SKM-1 treated with dmso at 0.1 percent for 144 hours (cell line): Measurements from ENCODE around the gene SPANXN1.
"Not testable (repeated sequence)": the region's sequence is repeated elsewhere in the genome, so short reads cannot be mapped to it uniquely, and the experiment has no call there.

Experiments used
- DNase-seq: peaks from one replicate; lab custom pipeline; 2025; ENCODE audit not compliant: unreplicated experiment; lab: John Stamatoyannopoulos, UW

Gene SPANXN1

GRCh38 chrX:145247203-145247602 is at the start of gene SPANXN1:
Gene SPANXN1, plus strand, starts transcription at chrX:145247503. Its CDS starts 84 bp downstream, at chrX:145247587.
- DNase-seq: not testable (repeated sequence)

- no peak for DNase-seq
Observed at GRCh38 chrX:145199078-145199477, 48.2 kb upstream of the SPANXN1 start.

- no peak for DNase-seq
Observed at GRCh38 chrX:145213504-145213903, 33.8 kb upstream of the SPANXN1 start.

- DNase-seq: no peak
Observed at GRCh38 chrX:145292218-145292617, 44.9 kb downstream of the SPANXN1 start.
